GM23248 (cell line): Measurements from ENCODE around the gene DPP6.

ENCODE experiments used
- EZH2 ChIP-seq: fragments of 200-600 bp; sonication (generic); IDR thresholded peaks from 2 replicates; pipeline ENCODE4 v1.6.1; 2018; ENCODE audit warnings: antibody characterized with exemption, mild to moderate bottlenecking; ENCODE audit not compliant: insufficient read depth, poor library complexity, severe bottlenecking
- EZH2phosphoT487 ChIP-seq: fragments of 200-600 bp; sonication (generic); IDR thresholded peaks from 2 replicates; pipeline ENCODE4 v1.6.1; 2018; ENCODE audit warnings: antibody characterized with exemption, moderate library complexity, mild to moderate bottlenecking, low read depth; ENCODE audit not compliant: insufficient read depth

DNA sequence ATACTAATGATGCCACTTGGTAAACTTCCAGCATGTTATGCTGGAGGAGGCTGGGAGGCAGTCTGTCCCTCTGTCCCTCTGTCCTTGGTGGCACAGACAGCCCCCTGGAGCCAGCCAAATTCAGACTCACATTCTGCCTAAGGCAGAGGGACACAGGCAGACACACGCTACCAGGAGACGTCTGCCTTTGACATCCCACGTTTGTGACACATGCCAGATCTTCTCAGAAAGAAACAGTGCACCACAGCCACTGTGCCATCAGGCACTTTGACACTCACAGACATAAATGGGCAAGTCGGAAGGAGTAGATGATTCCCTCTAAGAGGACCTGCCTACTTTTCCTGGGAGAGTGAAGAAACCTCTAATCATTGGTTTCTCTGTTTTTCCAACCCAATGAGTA, 467.0 kb downstream of the DPP6 start:
- TF ChIP-seq EZH2 (no peak), EZH2phosphoT487 (no peak)
